Vagina (tissue), 2 donors: ENCODE data around the gene SLC49A3.

Source experiments
- POLR2AphosphoS5 ChIP-seq, 2 donors: sonication (generic); formaldehyde crosslinking; IDR thresholded peaks; one replicate each; pipeline ENCODE4 v1.9.0; 2017; ENCODE audit warnings: antibody characterized with exemption in 2 of 2, mild to moderate bottlenecking in 2 of 2, low read depth in 1 of 2; ENCODE audit not compliant: insufficient read depth in 1 of 2
- TF ChIP-seq, protein P1 (sequence below), 3 experiments: fragments of 450-650 bp in 2 of 3; fragments of 200-600 bp in 1 of 3; sonication (generic) in 1 of 3; IDR thresholded peaks; one replicate each; pipeline ENCODE4 v1.5.1; 2017 to 2019; ENCODE audit warnings: antibody characterized with exemption in 3 of 3, mild to moderate bottlenecking in 2 of 3, moderate library complexity in 2 of 3

DNA sequence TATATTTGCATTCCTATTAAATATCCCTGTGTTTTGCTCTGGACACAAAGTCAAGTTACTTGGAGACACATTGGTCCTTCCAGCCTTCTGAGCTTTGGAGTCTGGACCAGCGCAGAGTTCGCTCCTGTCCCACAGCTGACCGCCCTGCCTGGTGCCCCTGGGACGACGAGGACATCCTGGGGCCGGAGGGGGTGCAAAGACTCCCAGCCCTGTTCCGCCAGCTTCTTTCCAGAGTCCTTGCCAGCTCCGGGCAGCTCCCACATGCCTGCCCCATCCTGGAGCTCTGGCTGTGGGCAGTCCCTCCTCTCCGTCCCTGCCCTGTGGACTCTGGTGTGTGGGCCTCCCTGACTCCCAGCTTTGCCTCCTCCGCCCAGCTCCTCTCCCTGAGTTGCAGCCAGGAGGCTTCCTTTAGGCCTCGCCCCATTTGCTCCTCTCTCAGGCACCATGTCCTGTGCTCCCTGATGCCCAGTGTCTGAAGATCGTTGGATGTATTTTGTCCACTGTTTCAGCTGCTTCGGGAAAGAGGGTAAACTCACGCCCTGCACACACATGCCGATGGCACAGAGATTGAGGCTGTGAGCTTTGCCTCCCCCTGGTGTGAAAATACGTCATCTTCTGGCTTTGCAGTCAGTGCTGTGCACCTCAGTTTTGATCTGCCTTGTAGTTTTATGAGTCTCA lies 11.8 kb upstream of the SLC49A3 start:
- TF ChIP-seq, protein P1, sequence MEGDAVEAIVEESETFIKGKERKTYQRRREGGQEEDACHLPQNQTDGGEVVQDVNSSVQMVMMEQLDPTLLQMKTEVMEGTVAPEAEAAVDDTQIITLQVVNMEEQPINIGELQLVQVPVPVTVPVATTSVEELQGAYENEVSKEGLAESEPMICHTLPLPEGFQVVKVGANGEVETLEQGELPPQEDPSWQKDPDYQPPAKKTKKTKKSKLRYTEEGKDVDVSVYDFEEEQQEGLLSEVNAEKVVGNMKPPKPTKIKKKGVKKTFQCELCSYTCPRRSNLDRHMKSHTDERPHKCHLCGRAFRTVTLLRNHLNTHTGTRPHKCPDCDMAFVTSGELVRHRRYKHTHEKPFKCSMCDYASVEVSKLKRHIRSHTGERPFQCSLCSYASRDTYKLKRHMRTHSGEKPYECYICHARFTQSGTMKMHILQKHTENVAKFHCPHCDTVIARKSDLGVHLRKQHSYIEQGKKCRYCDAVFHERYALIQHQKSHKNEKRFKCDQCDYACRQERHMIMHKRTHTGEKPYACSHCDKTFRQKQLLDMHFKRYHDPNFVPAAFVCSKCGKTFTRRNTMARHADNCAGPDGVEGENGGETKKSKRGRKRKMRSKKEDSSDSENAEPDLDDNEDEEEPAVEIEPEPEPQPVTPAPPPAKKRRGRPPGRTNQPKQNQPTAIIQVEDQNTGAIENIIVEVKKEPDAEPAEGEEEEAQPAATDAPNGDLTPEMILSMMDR (IDR thresholded peaks at IDR 0.05) = no peak
- no peak for TF ChIP-seq POLR2AphosphoS5 (IDR thresholded peaks at IDR 0.05; ENCODE audit: insufficient read depth in 1 of 2, low read depth in 1 of 2)
